ENCODE results near the gene ARID3C.

The ARID3C gene

DNA sequence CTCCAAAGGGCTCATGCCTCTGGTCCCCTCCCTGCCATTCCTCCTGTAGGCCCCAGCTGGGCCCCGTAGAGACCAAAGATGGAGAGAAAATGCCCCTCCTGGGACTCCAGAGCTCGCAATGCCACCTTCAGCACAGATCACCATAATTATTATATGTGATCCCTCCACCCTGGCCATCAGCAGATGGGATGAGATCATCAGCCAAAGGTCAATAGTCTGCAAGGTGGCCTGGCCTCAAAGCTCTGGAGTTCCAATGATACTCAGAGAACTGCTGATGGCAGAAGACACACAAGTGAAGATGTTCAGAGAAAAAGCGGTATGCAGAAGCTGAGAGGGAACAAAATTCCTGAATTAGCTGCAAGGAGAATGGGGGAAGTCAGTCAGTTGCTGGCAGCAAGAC lies 22.0 kb downstream of the ARID3C start:
- no peak for DNase-seq (ENCODE audit: low read depth, low spot score)
- no peak overlapping the region for H3K4me3 ChIP-seq (ENCODE audit: low read length)

DNA sequence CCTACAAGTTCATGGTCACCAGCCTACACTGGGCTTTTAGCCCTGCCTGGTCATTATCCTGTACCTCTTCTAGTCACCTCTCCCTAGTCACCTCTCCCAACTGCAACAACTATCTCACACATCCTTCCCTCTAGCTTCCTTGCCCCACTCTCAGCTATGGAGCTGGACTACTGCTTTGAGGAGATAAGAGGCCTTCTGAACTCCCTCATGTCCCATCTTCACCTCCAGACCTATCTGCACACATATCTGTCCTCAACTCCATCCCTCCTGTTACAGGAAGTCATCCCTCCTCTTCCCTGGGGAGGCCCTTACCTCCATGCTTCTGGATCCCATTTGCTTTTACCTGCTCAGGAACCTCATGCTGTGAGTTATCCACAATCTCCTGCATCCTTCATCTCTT lies 22.7 kb downstream of the ARID3C start:
- no peak overlapping the region for H3K4me3 ChIP-seq (ENCODE audit: low read length)
- no peak for DNase-seq (ENCODE audit: low read depth, low spot score)

DNA sequence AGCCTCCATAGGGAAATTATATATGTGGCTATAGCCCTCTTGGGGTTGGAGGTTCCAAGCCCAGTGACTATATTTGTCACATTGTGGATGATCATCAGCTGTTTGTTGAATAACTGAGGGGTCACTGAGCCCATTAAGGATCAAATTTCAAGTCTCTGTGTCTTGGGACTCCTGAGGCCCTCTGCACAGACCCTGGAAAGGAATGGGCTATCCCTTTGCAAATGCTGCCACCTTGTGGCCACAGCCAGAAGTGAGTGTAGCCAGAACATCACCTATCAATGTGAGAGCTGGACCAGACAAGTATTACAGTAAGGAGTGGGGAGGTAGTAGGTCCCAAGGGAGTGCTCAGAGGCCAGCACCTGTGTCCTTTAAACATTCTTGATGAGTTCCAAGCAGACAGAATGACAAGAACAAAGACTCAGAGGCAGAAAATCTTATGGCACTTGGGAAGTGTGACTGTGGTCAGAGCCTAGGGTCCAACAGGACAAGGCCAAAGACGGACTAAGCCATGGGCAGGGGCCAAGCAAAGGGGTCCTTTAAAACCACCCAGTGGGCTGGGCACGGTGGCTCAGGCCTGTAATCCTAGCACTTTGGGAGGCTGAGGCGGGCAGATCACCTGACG lies 25.1 kb downstream of the ARID3C start:
- DNase-seq (ENCODE audit: low read depth, low spot score), result peak; percentile 62
- no peak overlapping the region for H3K4me3 ChIP-seq (ENCODE audit: low read length)

DNA sequence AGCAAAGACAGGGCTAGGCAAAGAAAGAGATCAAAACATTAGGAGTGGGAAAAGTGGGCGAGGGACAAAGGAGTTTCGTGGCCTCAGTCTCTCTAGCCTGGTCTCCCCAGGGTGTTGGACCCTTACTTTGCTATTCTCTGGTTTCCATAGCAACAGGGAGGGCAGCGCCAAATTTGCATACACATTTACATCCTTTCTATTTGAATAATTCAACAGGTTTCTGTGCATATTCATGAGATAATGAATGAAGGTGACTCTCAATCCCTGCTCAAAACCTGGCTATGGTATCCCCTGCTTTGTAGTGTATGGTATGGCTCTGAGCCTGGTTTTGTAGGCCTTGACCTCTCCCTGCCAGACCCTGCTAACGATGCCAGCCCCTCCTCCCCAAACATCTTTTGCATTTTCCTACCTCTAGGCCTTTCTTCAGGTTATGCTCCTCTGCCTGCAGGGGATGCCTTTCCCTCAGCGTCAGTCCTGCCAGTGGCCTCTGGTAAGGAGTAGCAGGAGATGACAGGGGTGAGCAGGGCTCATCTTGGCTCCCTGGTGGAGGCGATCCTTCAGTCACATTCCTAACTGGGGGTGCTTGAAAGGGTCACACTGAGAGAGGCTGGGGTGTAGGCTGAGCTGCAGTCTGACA lies 26.8 kb downstream of the ARID3C start:
- no peak overlapping the region for H3K4me3 ChIP-seq (ENCODE audit: low read length)
- DNase-seq (ENCODE audit: low read depth, low spot score), result no peak

DNA sequence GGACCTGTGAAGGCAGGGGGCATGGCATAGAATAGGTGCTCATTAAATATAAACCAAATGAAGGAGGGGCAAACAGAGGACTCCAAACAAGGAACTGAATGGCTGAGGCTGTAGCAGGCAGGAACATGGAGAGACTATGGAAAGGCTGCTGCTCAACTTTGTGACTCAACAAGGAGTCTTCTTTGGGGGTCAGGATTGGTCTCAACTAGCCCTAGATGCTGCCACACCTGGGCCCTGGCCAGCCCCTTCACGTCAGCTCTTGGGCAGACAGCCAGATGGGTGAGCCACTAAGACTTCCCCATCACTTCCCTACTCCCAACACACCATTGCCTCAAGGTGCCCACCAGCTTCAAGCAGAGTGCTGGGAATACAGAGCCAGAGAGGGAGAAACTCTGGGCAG lies 28.0 kb downstream of the ARID3C start:
- DNase-seq (ENCODE audit: low read depth, low spot score), result no peak
- H3K4me3 ChIP-seq (ENCODE audit: low read length), result no peak overlapping the region

DNA sequence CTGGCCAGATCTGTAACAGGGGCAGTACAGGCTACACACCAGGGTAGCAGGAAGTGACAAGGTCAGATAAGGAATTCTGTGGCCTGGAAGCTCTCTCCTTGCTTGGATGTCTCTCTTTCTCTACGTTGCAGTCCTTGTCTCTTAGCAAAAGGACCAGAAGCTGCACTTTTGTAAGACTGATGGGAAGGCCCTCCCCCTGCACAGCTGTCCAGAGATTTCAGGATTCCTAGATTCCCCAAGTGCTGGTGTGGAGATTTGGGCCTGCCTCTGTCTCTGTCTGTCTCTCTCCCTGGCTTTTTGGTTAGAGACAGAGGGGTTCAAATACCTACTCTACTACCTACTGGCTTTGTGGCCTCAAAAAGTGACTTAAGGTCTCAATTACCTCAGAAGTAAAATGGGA lies 29.3 kb downstream of the ARID3C start:
- no peak for DNase-seq (ENCODE audit: low read depth, low spot score)
- H3K4me3 ChIP-seq (ENCODE audit: low read length), result no peak overlapping the region

DNA sequence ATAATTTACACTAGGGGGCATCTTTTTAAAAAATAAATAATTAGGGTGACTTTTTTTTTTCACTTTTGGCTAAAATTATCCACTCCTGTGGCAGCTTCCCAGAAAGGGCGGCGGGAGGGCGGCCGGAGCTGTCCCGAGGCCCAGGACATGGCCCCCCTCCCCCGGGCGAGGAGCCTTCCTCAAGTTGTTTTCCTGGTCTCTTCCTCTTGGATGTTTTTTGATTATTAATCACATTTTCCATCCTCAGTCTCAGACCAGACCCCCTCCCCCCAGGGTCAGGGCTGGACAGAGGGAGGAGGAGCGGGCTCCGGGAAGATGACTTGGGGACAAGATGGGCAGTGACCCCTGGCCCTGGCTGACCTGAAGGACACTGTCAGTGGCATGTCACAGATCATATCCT lies 34.7 kb downstream of the ARID3C start:
- no peak for DNase-seq (ENCODE audit: low read depth, low spot score)
- no peak overlapping the region for H3K4me3 ChIP-seq (ENCODE audit: low read length)

DNA sequence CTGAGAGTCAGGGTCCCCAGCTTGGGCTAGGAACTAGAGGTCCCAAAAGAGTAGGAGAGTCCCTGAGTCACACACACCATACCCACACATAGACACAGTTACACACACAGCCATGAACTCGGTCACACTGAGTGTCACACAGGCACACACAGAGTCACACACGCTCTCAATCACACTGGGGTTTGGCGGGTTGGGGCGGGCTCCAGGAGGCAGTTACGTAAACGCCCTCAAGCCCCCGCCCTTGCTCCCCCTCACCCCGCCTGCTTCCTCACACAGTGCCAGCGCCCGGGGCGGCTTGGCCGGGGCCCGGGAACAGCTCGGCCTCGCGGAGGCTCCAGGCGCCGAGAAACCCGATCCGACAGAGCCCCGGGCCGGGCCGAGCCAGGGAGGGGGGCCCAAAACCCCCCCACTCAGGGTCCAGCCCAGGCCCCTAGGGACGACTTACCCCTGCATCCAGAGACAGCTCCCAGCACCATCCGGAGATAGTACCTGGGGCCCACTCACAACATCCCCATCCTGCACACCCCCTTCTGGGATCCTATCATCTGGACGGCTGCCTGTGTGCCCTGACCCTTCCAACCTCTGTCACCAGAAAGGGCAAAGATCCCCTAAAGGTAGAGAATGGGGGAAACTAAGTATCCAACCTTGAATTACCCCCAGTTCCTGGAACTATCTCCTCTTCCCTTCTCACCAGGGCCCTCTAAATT lies 35.8 kb downstream of the ARID3C start:
- H3K4me3 ChIP-seq (ENCODE audit: low read length), result no peak overlapping the region
- DNase-seq (ENCODE audit: low read depth, low spot score), result no peak

DNA sequence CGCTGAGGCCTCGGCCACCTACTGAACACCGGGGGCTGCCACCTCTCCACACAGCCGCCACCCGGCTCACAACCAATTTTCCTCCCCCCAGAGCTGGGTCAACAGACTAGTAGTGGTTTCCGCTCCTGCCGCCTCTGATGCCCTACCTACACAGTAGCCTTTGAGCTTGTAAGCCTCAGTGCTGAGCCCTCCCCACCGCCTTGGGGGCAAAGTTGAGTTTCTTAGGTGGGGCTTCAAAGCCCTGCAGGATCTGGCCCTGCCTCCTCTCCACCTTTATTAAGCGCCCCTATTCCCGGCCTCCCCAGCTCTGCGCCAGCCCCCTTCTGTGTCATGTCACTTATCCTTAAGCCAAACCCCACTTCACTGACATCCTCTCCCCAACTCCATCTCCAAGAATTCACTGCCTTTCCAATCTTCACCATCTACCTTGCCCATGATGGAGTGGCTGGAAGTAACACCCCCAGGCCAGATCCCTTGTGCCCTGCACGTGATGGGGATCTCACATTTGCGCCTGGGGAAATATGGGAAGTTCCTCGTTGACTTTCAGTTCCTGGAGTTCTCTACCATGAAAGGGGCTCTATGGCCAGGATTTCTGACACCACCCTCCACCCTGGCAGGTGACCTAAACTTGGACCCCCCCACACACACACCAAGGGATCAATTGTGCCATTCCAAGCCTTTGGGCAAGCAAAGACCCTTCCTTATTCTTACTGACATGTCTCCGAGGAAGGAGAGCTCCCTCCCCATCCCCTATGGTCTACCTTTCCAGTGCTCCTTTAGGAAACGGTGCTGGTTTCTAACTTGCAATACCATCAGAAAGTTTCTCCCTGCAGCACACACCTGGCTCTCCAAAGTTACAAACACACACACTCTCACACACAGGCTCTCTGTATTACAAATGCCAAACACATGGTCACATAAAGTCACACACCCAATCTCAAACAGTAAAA lies 36.7 kb downstream of the ARID3C start:
- no peak overlapping the region for H3K4me3 ChIP-seq (ENCODE audit: low read length)

DNA sequence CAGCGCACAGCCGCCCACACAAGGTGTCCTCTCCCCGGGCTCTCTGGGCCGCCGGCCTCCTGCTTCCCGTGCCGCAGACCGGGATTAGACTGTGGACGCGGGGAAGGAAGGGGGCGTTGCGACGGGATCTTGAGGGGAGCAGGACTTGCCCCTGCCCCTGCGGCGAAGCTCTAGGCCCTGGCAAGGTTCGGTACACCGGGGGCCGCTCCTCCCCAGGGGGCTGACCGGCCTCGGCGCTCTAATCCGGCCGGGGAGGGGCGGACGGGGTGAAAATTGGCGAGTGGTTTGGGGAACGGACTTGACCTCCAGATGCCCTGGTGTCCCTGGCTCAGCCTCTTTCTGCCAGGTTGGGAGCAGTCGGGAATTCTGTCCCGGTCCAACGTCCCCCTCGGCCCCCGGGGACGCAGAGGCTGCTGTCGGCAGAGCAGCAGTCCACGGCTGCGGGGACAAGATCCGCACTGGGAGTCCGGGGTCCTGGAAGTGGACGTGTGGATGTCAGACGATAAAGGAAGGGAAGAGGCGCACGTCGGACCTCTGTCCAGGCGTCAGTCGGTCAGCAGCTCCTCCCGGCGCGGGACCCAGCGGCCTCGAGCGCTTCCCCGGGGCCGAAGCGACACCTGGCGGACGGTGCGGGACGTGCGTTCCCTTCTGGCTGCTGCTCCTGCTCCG lies 37.5 kb downstream of the ARID3C start:
- H3K4me3 ChIP-seq (ENCODE audit: low read length), result no peak overlapping the region
- peak; percentile 33 for DNase-seq (ENCODE audit: low read depth, low spot score)

More for the DNA sequence above, 36.7 kb downstream of the ARID3C start:
- DNase-seq (ENCODE audit: low read depth, low spot score), result no peak

DNA sequence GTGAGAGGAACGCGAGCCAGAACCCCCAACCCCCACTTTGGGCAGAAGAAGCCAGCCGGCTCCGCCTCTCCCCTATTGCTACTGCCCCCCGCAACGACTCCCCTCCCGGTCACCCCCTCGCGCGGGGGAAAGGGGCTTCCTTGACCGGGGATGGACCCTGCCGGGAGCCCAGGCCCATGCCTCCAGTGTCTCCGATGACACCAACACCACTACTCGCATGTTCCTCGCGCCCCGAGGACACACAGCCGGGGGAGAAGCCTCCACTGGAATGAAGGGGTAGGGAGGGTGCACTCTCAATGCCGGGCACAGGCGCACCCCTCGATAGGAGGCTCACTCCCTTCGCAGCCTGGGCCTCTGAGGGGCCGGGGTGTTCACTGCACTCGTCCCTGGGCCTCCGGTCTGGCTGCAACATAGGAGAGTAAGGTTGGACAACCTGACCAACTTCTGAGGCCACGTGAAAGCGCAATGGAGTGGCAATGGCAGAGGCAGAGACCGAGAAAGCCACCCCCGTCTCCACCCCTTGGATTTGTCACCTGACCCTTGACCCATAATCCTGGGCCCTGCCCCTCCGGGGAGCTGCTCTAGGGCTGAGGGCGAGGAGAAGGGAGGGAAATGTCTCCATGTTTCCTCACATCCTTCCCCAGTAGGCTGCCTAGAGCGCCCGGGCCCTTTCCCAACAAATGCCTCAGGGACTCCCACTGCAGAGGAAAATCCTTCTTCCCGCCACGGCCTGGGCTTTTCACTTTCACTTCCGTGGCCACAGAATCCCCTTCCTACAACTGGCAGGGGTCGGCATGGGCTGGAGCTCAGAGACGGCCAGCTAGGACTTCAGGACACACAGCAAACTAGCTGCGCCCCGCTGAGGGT lies 38.3 kb downstream of the ARID3C start:
- peak overlapping the region; percentile 45 for H3K4me3 ChIP-seq (ENCODE audit: low read length)
- no peak for DNase-seq (ENCODE audit: low read depth, low spot score)

DNA sequence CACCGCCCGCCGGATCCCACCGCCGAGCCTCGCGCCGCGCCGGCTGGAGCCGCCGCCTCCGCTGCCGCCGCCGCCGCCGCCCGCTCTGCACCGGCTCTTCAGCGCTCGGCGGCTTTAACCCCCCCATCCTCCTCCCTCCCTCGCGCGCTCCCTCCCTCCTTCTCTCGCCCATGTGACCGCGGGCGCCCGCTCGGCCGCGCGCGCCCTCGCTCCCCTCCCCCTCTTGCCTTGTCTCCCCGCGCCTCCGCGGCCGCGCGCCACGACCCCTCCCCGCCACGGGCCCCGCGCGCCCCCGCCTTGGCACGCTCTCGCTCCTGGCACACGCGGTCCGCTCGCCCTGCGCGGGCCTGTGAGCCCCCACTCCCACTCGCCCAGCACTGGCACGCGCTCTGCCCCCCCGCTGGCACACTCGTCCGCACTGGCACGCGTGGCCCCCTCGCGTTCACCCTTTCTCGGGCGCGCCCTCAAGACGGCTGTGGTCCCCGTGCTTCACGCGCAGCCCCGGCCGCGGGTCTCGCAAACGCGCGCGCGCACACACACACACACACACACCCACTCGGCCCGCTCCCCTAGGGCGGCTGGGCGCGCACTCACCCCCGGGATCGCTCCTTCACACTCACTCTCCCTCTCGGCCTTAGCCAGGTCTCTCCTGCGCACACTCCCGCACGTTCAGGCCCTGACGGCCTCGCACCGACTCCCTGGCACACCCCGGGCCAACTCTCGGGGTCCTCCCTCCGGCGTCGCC lies 39.1 kb downstream of the ARID3C start, which contains the start of gene CNTFR:
CNTFR (minus strand) TSS at position 89 of the 745 bp plus-strand sequence. CDS start 20,743 bp downstream, outside the sequence.
- H3K4me3 ChIP-seq (ENCODE audit: low read length), result peak within 1 kb of the TSS; percentile 45
- DNase-seq (ENCODE audit: low read depth, low spot score), result peak; percentile 40

DNA sequence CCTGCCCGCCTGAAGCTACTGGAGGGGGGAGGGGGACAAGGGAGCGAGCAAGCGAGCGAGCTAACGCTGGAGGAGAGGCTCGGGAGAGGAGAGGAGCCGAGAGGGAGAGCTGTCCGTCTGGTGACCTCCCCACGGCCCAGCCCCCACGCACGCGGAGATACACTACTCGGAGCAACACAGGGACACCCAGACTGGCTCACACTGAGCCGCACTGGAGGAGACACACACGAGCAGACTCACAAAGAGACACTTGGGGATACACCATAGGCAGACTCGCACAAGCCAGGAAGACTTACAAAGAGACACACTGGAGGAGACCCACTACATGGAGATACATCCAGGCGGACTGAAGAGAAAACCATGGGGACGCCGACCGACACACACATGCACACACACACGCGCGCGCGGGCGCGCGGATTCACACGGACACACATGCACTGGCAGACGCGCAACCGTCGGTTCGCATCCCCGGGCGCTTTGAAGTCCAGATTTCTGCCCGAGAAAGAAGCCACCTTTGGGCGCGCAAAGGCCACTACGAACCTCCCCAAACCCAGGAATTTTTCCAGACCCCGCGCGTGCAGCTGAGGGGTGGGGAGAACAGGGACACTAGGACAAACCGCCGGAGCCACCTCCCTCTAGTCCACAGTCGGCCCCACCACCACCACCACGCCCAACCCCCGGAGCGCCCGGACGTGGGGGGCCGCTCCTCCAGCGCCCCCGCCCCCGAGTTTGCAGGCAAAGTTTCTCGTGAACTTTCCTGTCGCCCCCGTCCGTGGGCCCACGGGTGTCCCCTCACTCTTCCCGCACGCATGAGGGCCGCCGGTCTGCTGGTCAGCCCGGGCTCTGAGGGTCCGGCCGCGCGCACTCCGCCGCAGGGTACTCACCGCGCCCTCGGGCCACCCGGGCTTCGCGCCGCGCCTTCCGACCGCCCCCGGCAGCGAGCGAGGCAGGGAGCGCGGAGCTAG lies 39.9 kb downstream of the ARID3C start:
- H3K4me3 ChIP-seq (ENCODE audit: low read length), result no peak overlapping the region
- DNase-seq (ENCODE audit: low read depth, low spot score), result no peak

DNA sequence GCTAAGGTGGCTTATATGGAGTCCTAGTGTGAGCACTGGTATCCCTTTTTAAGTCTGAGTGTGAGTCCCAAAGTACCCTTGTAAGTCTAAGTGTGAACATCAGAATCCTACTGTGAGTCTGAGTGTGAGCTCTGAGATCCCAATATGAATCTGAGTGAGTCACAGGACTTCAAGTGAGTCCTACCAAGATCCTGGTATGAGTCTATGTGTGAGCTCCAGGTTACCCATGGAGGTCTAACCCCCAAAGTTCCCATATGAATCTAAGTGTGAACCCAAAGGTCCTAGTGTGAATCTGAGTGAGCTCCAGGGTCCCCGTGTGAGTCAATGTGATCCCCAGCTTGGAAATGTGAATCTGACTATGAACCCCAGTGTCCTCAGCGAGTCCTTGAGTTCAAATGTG lies 41.6 kb downstream of the ARID3C start:
- H3K4me3 ChIP-seq (ENCODE audit: low read length), result no peak overlapping the region
- DNase-seq (ENCODE audit: low read depth, low spot score), result no peak

DNA sequence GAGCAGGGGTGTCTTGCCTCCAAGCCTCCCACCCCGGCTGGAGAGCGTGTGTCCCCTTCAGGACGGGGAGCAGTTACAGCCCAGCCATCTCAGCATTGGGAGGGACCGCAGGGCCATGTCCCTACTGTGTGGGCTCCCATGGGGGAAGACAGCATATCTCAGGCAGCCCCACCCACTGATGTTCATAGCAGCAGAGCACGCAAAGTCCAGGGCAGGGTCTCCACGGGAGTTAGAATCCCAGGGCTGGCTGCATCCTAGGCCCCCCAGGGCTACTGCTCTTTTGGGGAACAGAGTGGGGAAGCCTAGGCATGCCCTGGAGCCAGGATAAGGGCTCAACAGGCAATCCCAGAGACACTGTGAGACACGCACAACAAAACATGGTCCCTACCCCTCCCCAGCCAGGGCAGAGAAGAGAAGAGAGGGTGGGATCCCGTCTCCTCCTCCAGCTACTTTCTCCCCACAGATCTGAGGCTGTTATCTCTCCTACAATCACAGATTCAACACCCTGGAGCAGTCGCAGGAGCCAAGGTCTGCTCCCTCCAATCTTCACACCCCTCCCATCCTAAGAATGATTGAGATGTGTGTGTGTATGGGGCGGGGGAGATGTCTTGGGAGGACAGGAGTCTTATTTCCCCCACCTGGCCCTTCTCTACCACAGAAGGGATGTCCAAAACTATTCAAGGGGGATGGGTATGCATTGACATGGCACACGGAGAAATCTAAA lies 42.8 kb downstream of the ARID3C start:
- H3K4me3 ChIP-seq (ENCODE audit: low read length), result no peak overlapping the region
- no peak for DNase-seq (ENCODE audit: low read depth, low spot score)

DNA sequence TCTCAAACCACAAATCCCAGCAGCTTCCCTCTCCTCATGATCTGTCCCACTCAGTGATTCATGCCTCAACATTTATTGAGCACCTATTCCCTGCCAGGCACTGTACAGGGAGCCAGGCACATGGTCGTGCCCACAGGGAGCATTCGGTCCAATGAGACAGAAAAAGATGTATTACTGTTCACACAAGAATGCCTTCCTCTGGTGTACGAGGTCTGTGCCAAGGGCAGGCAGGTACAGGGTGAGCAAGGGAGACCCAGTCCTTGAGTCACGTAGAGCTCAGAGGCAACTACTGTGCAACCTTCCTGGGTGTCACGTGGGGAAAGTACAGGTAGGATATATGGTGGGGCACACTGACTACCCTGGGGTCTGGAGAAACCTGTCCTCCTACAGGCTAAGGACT lies 43.9 kb downstream of the ARID3C start:
- H3K4me3 ChIP-seq (ENCODE audit: low read length), result no peak overlapping the region
- DNase-seq (ENCODE audit: low read depth, low spot score), result no peak
